C4-2B (cell line): ENCODE measurements around the gene ABHD13.

ENCODE experiments used
- CTCF ChIP-seq: fragments of 450-650 bp; conservative IDR thresholded peaks from 2 replicates; pipeline ENCODE4 v1.5.1; 2017; ENCODE audit warnings: mild to moderate bottlenecking
- ZFX ChIP-seq: fragments of 450-650 bp; IDR thresholded peaks from 2 replicates; pipeline ENCODE4 v1.6.1; 2017

- no peak for TF ChIP-seq CTCF
- TF ChIP-seq ZFX: no peak
These were observed 27.3 kb upstream of the ABHD13 start for GRCh38 chr13:108190897-108191296.
